Measurements from ENCODE around the gene PARP15.
"Not testable (repeated sequence)": the region's sequence is repeated elsewhere in the genome, so short reads cannot be mapped to it uniquely, and the experiment has no call there.

PARP15 gene

DNA sequence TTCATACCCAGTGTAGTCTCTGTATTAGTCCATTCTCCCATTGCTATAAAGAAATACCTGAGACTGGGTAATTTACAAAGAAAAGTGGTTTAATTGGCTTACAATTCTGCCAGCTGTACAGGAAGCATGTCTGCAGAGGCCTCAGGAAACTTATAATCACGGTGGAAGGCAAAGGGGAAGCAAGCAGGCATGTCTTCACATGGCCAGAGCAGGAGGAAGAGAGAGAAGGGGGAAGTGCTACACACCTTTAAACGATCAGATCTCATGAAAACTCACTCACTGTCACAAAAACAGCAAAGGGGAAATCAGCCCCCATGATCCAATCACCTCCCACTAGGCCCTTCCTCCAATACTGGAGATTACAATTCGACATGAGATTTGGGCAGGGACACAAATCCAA, 96.9 kb downstream of the PARP15 start:
- DNase-seq = no peak

GRCh38 chr3:122676759-122677158, 99.3 kb downstream of the PARP15 start:
- no peak for DNase-seq

GRCh38 chr3:122677216-122677615, 99.8 kb downstream of the PARP15 start:
- DNase-seq = no peak

- DNase-seq = no peak
Measured at GRCh38 chr3:122678506-122678905, 101.1 kb downstream of the PARP15 start.

DNA sequence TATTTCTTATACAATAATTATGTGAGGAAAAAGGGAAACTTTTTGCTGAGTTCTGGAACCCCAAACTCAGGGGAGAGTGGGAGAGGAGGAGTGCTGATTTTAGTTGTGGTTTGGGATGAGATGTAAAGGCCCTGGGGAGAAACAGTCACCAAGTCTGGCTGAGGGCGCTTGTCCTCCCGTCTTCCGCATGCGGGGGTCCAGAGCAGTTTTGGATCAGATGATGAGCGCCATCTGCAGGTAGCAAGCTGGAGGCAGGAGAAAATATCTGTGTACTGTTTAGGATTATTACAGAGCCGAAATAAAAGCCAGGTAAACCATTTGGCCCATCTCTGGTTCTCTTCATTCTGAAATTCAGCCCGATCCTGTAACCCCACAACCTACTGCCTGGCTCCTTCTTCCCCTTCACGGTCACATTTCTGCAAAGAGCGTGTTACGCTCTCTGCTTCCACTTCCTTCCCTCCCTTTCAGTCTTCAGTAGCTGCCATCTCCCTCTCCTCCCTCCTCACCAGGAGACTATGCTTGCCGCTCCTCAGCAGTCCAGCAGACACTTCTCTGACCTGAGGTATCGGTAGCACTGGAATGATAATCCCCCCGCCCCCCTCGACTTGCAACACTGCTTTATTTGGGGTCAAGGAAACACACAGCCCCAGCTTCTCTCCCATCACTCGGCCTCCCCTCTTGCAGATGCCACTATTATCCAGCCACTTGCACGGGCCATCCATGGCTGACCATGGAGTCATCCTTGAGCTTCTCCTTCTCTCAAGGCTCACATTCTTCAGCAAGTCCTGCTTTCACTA, 101.8 kb downstream of the PARP15 start:
- DNase-seq = peak; percentile 58

GRCh38 chr3:122679882-122680474, 102.5 kb downstream of the PARP15 start:
- DNase-seq = no peak

DNA sequence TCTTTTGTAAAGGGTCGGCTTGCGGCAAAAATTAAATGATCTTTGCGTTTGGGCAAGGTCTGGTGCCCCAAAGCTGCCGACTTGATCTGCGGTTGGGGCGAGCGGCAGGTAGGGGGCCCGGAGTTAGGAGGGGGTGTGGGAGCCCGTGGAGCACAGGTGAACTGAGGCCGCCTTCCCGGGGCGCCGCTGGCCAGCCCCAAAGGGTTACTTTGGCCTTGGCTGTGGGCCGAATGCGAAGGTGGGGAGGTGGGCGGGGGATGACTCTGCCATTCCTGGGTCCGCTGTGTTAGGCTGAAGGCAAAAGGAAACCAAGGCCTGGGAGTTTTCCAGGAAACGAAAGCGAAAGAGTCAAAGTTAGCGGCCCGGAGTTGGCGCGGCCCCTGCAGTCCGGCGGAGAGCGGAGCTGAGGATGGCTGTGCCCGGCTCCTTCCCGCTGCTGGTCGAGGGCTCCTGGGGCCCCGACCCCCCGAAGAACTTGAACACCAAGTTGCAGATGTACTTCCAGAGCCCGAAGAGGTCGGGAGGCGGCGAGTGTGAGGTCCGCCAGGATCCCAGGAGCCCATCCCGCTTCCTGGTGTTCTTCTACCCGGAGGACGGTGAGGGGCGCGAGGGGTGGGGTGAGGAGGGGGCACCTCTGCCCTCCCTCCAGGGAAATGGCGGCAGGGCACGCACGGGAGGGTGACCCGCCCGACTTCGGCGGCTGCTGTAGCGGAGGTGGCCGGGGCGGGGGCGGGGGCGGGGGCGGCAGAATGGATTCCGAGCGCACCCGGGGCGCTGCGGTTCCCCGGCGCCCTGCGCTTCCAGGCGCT, 103.2 kb downstream of the PARP15 start, which contains the start of gene PARP14:
TSS of gene PARP14 (plus strand) at position 365 of the 809 bp plus-strand sequence. CDS start at position 410, 45 bp downstream.
- DNase-seq = no peak

DNA sequence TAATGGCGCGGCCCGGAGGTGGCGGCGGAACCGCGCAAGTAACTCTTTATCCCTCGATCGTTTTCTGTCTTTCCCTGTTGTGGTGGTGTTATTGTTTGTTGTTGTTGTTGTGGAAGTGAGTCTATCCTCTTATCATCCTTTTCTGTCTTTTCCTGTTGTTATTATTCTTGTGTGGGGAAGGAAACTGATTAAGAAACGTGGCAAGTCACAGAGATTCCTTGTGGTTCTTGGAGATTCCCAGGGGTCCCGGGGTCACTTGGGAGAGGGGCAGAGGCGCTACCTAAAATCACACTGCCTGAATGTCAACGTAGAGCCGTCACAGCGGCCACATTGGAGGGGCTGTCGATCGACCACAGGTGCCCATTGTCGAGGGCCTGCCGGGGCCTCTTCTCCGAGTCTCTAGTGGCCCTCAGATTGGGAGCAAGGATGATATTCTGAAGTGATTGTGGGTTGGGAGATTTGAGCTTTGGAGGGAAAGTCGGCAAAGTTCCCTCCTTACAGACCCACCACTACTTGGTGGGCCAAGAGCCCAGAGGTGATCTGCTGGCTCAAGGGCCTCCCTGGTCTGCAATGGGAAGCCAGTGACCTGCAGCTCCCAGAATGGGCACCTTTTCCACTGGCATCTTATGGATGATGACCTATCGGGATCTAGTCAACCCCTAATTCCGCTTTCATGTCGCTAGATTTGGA, 104.0 kb downstream of the PARP15 start:
- DNase-seq = no peak

- DNase-seq = no peak
Measured at GRCh38 chr3:122681974-122682409, 104.5 kb downstream of the PARP15 start.

- not testable (repeated sequence) for DNase-seq
Measured at GRCh38 chr3:122682778-122683411, 105.4 kb downstream of the PARP15 start.

DNA sequence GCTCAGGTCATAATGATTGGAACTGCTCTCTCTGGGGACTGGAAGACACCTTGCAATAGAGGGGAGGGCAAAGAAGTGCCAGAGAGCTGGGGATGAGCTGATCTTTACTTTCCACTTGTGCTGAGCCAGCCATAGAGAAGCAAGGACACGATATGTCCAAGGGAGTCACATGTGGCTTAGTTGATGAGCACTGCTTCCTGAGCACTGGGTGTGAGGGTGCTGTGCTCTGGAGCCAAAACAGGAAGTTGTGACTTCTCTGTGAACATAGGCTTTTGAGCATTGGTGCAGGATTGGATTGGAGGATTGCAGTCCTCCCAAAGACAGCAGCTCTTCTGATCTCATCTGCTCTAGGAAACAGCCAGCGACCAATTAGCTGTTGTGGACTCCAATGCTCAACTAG, 109.8 kb downstream of the PARP15 start:
- no peak for DNase-seq

All from NCI-H1694 treated with DMSO at 0.1 percent for 48 hours (cell line).